LNCaP clone FGC (cell line): ENCODE results near the gene KRT222.

Experiments used
- DNase-seq: peaks from one replicate; pipeline ENCODE4 v3.0.0-alpha.2; 2011; ENCODE audit warnings: low read depth
- H3K4me3 ChIP-seq: 2 replicates; pipeline ENCODE4 v1.5.1; 2011; ENCODE audit warnings: mild to moderate bottlenecking, low read depth, low read length, control low read depth
- CTCF ChIP-seq: IDR thresholded peaks from 2 replicates; pipeline ENCODE4 v1.5.1; 2012; ENCODE audit warnings: mild to moderate bottlenecking; ENCODE audit not compliant: control insufficient read depth, insufficient read depth; ENCODE audit errors: extremely low read depth

Gene KRT222

GRCh38 chr17:40618754-40619625 is 46.0 kb downstream of the KRT222 start:
- no peak for DNase-seq
- no peak overlapping the region for H3K4me3 ChIP-seq
- no peak for TF ChIP-seq CTCF

GRCh38 chr17:40617678-40618240 is 47.2 kb downstream of the KRT222 start:
- no peak overlapping the region for H3K4me3 ChIP-seq
- DNase-seq = no peak

GRCh38 chr17:40616592-40616991 is 48.4 kb downstream of the KRT222 start:
- no peak for TF ChIP-seq CTCF
- H3K4me3 ChIP-seq = no peak overlapping the region
- DNase-seq = no peak

More at GRCh38 chr17:40617678-40618240, 47.2 kb downstream of the KRT222 start:
- no peak for TF ChIP-seq CTCF

GRCh38 chr17:40615841-40616476 is 49.0 kb downstream of the KRT222 start:
- no peak for DNase-seq
- no peak for TF ChIP-seq CTCF

GRCh38 chr17:40615068-40615840 is 49.7 kb downstream of the KRT222 start:
- peak; percentile 38 for DNase-seq
- TF ChIP-seq CTCF = peak; percentile 91
- H3K4me3 ChIP-seq = no peak overlapping the region

More at GRCh38 chr17:40615841-40616476, 49.0 kb downstream of the KRT222 start:
- no peak overlapping the region for H3K4me3 ChIP-seq

GRCh38 chr17:40614431-40615067 is 50.4 kb downstream of the KRT222 start:
- TF ChIP-seq CTCF = no peak
- no peak for DNase-seq
- H3K4me3 ChIP-seq = no peak overlapping the region
